HFFc6 (cell line): Measurements from ENCODE around the gene EXOC4. TPM values are rescaled to one million over a fixed set of nuclear protein-coding genes. Genes with fewer than 3 reads are reported as not detected.

Experiments
- DNase-seq: peaks from one replicate; pipeline ENCODE4 v3.0.0-alpha.2; 2018
- H3K27ac Mint-ChIP-seq: 2 replicates; pipeline ENCODE4 v1.8.0; 2020; ENCODE audit warnings: mild to moderate bottlenecking, mixed read lengths
- H3K27me3 Mint-ChIP-seq: 2 replicates; pipeline ENCODE4 v1.8.0; 2021; ENCODE audit warnings: mild to moderate bottlenecking, moderate library complexity, mixed read lengths; ENCODE audit not compliant: insufficient read depth
- H3K36me3 Mint-ChIP-seq: 2 replicates; pipeline ENCODE4 v1.8.0; 2021; ENCODE audit warnings: low read depth, mixed read lengths
- H3K4me1 Mint-ChIP-seq: 2 replicates; pipeline ENCODE4 v1.8.0; 2020; ENCODE audit warnings: low read depth, mixed read lengths
- H3K4me3 Mint-ChIP-seq: 2 replicates; pipeline ENCODE4 v1.8.0; 2020; ENCODE audit warnings: mild to moderate bottlenecking, moderate library complexity, mixed read lengths
- H3K9me3 Mint-ChIP-seq: 2 replicates; pipeline ENCODE4 v1.8.0; 2020; ENCODE audit warnings: mild to moderate bottlenecking, mixed read lengths
- CTCF ChIP-seq: fragments of 200-600 bp; sonication (generic); IDR thresholded peaks from 2 replicates; pipeline ENCODE4 v1.5.0; 2021; ENCODE audit warnings: antibody characterized with exemption, mild to moderate bottlenecking
- total RNA-seq, 6 experiments: library from RNA; stranded (reverse); fragmentation: NEBNext Ultra II Directional; extraction: Animal tissue kit (Norgen Biotek cat#: 25700); gene quantifications; 2 replicates in 1 of 6; 3 replicates in 5 of 6; pipeline ENCODE4 v1.2.3, GENCODE V29; 2021

EXOC4 gene
- total RNA-seq, 6 experiments from 2014 or later = 57.6 to 67.6 (median 61.4) TPM

DNA sequence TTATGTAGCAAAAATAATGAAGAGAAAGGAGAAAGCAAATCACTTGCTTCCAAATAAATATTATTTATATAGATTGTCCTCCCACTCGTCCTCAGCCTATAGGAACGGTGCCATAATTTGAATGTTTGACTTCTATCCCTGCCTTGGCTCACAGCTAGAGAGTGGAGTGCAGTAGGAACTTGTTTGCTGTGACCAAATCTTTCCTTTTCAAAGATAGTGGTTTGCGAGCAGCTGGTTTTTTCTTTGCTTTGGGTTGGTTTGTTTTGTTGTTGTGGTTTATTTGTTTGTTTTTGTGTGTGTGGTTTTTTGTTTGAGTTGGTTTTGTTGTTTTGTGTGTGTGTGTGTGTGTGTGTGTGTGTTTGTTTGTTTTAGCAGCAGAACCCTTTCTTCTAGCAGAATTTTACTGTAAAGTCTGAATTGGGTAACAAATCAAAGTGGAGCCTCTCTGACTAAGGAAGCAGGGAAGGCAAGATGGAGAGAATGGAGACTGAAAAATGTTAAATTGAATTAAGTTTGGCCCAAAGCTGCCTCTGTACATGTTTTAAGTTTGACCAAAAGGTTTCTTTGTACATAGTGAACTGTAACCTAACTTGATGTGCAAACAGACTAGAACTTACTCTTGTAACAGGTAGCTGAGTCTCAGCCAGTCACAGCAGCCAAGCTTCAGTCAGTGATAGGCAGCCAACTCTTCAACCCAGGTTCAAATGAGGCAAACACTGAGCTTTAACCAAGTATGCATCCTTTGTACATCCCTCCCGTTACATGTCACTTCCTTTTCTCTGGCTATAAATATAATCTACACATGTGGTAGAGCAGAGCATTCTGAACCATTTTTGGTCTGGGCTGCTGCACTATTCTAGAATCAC lies 724.8 kb downstream of the EXOC4 start:
- DNase-seq = no peak
- peaks cover 12% of the 10 kb centered on the region for H3K4me1 Mint-ChIP-seq
- no peaks in the 10 kb centered on the region for H3K9me3 Mint-ChIP-seq
- H3K36me3 Mint-ChIP-seq = no peaks in the 10 kb centered on the region
- no peak overlapping the region for H3K4me3 Mint-ChIP-seq
- no peaks in the 10 kb centered on the region for H3K27me3 Mint-ChIP-seq
- no peak for TF ChIP-seq CTCF
- H3K27ac Mint-ChIP-seq = no peak overlapping the region

DNA sequence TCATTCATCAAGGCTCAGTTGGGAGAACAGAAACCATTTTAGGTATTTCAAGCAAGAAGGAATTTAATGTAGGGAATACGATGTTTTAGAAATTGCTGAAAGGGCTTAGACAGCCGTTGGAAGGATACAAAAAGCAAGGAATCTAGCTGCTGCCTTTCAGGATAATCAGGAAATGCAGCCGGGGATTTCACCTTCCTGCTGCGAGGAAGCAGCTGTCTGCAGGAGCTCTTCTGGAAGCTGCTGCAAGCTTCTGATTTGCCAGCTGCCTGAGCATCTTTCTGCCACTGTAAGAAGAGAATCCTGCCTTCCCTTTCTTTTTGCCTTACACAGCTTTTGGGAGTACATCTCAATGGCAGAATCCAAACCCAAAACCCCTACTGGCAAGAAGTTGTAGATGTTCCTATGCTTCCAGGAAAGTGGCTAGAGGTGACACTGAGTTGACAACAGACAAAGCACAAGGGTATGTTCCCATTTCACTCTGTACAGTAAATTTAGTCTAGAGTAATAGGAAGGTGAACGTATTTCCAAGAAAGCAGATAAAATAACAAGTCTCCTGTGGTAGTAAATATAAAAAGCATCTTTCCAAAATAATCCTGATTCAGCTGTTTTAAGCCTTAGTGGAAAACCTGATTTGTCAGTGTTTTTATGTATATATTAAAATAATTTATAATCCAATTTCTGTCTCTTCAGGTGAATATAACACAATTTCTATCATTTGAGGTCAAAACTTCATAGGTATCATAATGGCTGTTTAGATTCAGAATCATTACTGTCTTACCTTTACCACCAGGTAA lies 725.8 kb downstream of the EXOC4 start:
- Mint-ChIP-seq H3K9me3 (no peaks in the 10 kb centered on the region), H3K27me3 (no peaks in the 10 kb centered on the region), H3K4me1 (peaks cover 12% of the 10 kb centered on the region), H3K36me3 (no peaks in the 10 kb centered on the region), H3K27ac (no peak overlapping the region), H3K4me3 (no peak overlapping the region)
- no peak for TF ChIP-seq CTCF
- DNase-seq = no peak

- Mint-ChIP-seq H3K9me3 (no peaks in the 10 kb centered on the region), H3K36me3 (no peaks in the 10 kb centered on the region), H3K27me3 (no peaks in the 10 kb centered on the region), H3K27ac (no peak overlapping the region), H3K4me3 (no peak overlapping the region), H3K4me1 (peaks cover 7% of the 10 kb centered on the region; the same call in 1 of the 2 replicates)
- no peak for DNase-seq
- no peak for TF ChIP-seq CTCF
Measured at GRCh38 chr7:133980804-133981203, 727.9 kb downstream of the EXOC4 start.

DNA sequence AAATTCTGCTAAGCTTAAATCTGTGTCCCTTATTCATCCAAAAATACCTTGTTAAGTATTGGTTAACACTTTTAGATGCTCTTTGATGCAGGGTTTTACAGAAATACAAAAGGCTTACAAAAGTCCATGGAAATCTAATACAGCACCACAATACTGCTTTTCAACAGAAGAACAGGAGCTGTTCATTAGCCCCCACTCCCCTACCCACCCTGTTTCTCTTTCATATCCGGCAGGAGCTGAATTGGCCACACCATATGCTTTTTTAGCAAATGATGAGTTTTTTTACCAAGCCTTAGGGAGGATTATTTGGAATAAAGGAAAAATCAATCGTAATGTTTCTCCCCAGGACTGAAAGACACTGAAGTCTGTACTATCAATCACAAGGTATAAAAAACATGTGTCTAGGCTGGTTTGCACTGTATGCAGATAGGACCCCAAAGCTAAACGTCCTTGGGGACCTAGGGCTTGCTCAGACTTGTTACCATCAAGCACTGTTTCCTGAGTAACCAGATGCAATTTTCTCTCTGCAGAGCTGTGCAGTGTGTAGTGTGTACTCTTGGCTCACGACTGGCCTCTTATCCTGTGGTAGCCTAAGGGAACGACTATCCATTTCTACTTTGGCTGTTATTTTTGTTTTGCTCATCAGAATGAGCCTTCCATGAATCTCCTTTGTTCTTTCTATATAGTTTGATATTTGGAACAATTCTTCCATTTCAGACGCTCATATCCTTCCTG lies 731.0 kb downstream of the EXOC4 start:
- no peaks in the 10 kb centered on the region for H3K36me3 Mint-ChIP-seq
- no peak for DNase-seq
- H3K27ac Mint-ChIP-seq = no peak overlapping the region
- no peaks in the 10 kb centered on the region for H3K9me3 Mint-ChIP-seq
- H3K4me3 Mint-ChIP-seq = no peak overlapping the region
- H3K4me1 Mint-ChIP-seq = peaks cover 7% of the 10 kb centered on the region; the same call in 1 of the 2 replicates
- no peak for TF ChIP-seq CTCF
- H3K27me3 Mint-ChIP-seq = no peaks in the 10 kb centered on the region

DNA sequence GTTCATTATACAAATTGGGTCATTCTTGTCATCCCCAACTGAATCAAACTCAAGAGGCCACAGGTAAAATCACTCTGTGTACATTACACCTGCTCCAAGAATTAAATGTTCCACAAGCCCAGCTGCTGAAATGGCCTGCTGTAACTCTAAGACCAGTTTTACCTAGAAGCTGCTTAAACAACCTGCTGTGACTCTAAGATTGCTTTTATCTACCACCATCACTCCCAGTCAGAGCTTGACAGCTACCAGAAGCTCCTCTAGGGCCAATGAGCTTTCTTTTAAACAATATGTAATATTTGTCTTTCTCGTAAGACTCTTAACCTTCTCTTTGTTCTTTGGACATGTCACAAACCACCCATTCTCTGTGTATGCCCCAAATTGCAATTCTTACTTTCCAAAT lies 732.4 kb downstream of the EXOC4 start:
- Mint-ChIP-seq H3K36me3 (no peaks in the 10 kb centered on the region), H3K4me1 (peaks cover 7% of the 10 kb centered on the region; the same call in 1 of the 2 replicates), H3K4me3 (no peak overlapping the region), H3K9me3 (no peaks in the 10 kb centered on the region), H3K27ac (no peak overlapping the region), H3K27me3 (no peaks in the 10 kb centered on the region)
- no peak for TF ChIP-seq CTCF
- no peak for DNase-seq
